Measurements from ENCODE around the gene ZC3H12D.
"Not testable (repeated sequence)": the region's sequence is repeated elsewhere in the genome, so short reads cannot be mapped to it uniquely, and the experiment has no call there.

ZC3H12D gene

DNA sequence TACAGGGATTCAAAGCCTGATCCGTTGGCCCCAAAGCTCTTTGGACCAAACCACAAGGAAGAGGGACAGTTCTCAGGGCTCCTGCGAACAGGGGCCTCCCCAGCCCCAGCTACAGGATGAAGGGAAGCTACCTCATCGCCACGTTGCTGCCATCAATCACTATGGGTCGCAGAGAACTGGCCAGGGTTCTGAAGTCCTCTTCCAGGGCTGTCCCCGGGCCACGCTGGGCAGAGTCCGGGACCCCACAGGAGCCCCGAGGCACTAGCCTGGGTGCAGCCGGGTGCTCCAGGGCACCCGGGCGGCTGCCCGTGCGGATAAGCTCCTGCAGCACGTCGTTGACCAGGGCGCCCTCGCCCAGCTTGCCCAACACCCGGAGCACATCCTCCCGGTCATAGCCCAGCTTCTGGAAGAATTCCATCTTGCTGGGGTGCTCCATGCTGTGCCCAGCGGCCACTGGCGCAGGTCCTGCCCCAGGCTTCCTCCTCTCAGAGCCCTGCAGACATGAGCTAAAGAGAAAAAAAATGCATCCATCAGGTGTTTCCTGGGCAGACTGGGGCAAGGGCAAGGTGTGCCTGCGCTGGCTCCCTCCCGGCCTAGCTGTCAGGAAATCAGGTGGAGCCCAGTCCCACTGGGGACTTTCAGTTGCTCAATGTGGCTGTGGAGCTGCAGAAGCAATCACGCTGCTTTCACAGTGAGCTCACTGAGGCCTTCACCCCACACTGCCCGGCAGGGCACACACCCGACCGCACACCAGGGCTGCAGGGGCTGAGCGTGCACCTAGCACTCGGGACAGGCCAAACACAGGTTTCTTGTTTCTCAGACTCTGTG lies 10.5 kb downstream of the ZC3H12D start:
- Histone ChIP-seq H3K4me1 (peaks cover 98% of the 10 kb centered on the region), H4K20me1 (peaks cover 71% of the 10 kb centered on the region), H3K9ac (no peak overlapping the region), H3K4me2 (peak overlapping the region; percentile 48), H3K27me3 (no peaks in the 10 kb centered on the region), H3K4me3 (no peak overlapping the region), H3K9me3 (peaks cover 8% of the 10 kb centered on the region; the same call in 1 of the 2 replicates), H3K36me3 (peaks cover 89% of the 10 kb centered on the region), H3K27ac (peak overlapping the region; percentile 53)
- TF ChIP-seq Cebpa-rat (IDR thresholded peaks at IDR 0.05): no peak

DNA sequence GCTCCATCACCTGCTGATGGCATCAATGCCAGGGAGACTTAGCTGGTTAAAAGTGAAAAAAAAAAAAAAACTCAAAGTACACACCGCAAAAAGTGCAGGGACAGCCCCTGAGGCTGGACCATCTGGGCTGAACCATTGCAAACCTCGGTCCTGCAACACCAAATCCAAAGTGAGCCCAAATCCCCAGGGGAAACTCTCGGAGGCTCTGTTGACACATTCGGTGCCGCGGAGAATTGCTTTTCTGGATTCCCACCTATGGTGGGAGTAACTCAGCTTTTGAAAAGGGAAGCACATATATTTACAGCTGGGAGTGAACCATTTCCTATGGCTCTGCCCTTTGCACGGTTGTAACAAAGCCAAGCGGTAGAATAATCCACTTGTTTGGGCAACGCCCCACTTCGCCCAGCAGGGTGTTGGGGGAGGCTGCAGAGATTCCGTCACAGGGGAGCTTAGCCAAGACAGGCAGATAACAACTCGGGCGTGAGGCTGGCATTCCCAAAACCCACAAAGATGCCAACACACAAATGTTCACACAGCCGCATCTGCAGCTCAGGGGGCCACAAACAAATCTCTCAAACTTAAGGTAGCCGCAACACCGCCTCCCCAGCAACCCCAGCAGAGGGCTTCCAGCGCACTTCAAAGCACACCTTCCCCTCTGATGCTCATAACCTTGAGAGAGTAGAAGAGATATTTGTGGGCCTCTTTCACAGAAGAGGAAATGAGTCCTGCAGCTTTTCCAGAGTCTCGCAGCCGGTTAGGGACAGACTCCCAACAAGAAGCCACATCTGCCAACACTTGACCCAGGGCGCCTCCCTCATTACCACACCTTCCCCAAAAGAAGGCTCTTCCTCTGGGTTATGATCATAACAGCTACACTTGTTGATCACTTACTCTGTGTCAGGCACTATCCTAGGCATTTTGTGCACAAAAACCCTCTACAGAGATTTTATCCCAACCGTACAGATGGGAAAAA lies 11.4 kb downstream of the ZC3H12D start:
- H3K4me2 ChIP-seq: peak overlapping the region; percentile 9; the same call in 1 of the 2 replicates

DNA sequence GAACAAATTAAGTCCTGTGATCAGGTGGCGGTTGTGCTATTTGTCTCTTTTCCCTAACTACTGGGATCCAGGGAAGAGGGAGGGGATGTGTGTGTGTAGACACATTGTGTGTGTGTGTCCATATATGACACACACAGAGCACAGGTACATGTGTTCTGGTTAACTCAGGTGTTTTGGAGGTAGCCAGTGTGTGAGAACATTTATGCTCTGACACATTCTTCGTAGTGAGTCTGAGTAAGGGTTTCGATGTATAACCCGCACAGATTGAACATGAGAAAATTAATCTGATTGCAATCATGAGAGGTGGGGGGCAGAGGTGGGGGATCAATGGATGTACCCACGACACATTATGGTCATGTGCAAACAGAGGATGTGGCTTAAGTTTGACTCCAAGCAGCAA lies 12.6 kb downstream of the ZC3H12D start:
- H3K9ac ChIP-seq: no peak overlapping the region
- peaks cover 8% of the 10 kb centered on the region; the same call in 1 of the 2 replicates for H3K9me3 ChIP-seq
- no peak overlapping the region for H3K27ac ChIP-seq
- H3K4me2 ChIP-seq: no peak overlapping the region
- no peak for TF ChIP-seq Cebpa-rat (IDR thresholded peaks at IDR 0.05)
- peaks cover 91% of the 10 kb centered on the region for H3K36me3 ChIP-seq
- peaks cover 98% of the 10 kb centered on the region for H3K4me1 ChIP-seq
- no peak overlapping the region for H3K4me3 ChIP-seq
- H3K27me3 ChIP-seq: no peaks in the 10 kb centered on the region
- peaks cover 88% of the 10 kb centered on the region for H4K20me1 ChIP-seq

More for the DNA sequence above, 11.4 kb downstream of the ZC3H12D start:
- H3K9ac ChIP-seq: no peak overlapping the region
- H3K4me3 ChIP-seq: no peak overlapping the region
- TF ChIP-seq Cebpa-rat (IDR thresholded peaks at IDR 0.05): no peak
- H3K27me3 ChIP-seq: no peaks in the 10 kb centered on the region
- H3K4me1 ChIP-seq: peaks cover 98% of the 10 kb centered on the region
- H3K27ac ChIP-seq: no peak overlapping the region; the same call in 1 of the 2 replicates
- H3K36me3 ChIP-seq: peaks cover 92% of the 10 kb centered on the region
- peaks cover 81% of the 10 kb centered on the region for H4K20me1 ChIP-seq
- peaks cover 8% of the 10 kb centered on the region; the same call in 1 of the 2 replicates for H3K9me3 ChIP-seq

DNA sequence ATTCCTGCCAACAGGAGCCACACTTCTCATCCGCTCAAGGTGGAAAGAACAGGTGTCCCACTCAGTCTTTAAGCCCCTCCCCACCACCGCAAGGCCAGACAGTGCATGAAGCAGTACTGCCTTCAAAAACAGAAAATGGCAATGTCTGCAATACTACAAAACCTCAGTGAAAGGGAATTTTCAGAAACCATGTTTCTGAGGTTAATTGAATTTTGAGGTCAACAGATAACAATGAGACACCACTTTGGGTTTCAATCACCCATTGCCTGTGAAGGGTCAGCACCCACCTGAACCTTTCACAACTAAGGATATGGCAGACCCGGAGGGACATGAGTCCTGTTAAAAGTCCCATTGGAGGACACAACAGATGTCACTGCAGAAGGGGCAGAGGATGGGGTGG lies 13.0 kb downstream of the ZC3H12D start:
- H3K9me3 ChIP-seq: peaks cover 8% of the 10 kb centered on the region; the same call in 1 of the 2 replicates
- no peak overlapping the region for H3K9ac ChIP-seq
- peaks cover 91% of the 10 kb centered on the region for H3K36me3 ChIP-seq
- TF ChIP-seq Cebpa-rat (IDR thresholded peaks at IDR 0.05): no peak
- H3K4me1 ChIP-seq: peaks cover 98% of the 10 kb centered on the region
- H3K27me3 ChIP-seq: no peaks in the 10 kb centered on the region
- H3K4me2 ChIP-seq: no peak overlapping the region
- peaks cover 90% of the 10 kb centered on the region for H4K20me1 ChIP-seq
- H3K4me3 ChIP-seq: no peak overlapping the region
- no peak overlapping the region for H3K27ac ChIP-seq

DNA sequence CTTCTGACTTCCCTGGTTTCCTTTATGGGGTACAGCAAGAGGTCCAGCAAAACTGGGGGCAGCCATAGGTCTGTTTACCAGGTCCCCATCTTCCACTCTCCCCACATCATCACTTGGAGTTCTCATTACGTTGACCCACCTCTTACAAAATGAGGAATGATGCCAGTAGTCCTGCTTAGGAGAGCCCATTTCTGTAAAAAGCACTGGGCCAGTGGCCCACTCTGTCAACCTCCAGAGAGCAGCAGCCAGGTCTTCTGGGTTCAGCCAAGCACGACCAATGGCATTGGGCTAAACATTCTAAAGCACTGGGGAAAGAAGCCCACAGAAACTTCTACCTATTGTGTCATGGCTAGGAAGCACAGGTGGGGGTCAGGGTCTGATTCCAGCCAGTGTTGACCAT lies 13.9 kb downstream of the ZC3H12D start:
- Histone ChIP-seq H3K9ac (no peak overlapping the region), H3K4me2 (no peak overlapping the region), H3K27ac (no peak overlapping the region), H4K20me1 (peaks cover 90% of the 10 kb centered on the region), H3K4me3 (no peak overlapping the region), H3K36me3 (peaks cover 82% of the 10 kb centered on the region), H3K27me3 (no peaks in the 10 kb centered on the region), H3K4me1 (peaks cover 98% of the 10 kb centered on the region), H3K9me3 (peaks cover 8% of the 10 kb centered on the region; the same call in 1 of the 2 replicates)
- TF ChIP-seq Cebpa-rat (IDR thresholded peaks at IDR 0.05): no peak

DNA sequence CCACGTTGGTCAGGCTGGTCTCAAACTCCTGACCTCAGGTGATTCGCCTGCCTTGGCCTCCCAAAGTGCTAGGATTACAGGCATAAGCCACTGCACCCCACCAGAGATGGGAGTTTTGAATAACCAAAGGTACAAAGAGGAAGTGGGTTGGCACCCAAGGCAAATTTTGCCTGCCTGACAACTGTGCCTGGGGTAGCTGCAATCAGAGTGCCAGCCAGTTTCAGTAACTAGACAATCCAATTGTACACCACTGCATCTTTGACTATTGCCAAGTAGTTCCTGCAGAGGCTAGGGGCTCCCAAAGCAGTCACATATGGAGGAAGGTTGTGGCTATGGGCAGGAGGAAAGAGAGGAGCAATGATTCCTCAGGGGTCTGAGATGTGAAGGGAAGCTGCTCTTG lies 16.6 kb downstream of the ZC3H12D start:
- Histone ChIP-seq H3K36me3 (peaks cover 74% of the 10 kb centered on the region), H3K4me3 (no peak overlapping the region), H3K9ac (peak overlapping the region; percentile 61; the same call in 1 of the 2 replicates), H3K4me2 (peak overlapping the region; percentile 91), H4K20me1 (peaks cover 89% of the 10 kb centered on the region), H3K27me3 (no peaks in the 10 kb centered on the region), H3K27ac (peak overlapping the region; percentile 76), H3K4me1 (peaks cover 92% of the 10 kb centered on the region), H3K9me3 (peaks cover 8% of the 10 kb centered on the region; the same call in 1 of the 2 replicates)
- no peak for TF ChIP-seq Cebpa-rat (IDR thresholded peaks at IDR 0.05)

DNA sequence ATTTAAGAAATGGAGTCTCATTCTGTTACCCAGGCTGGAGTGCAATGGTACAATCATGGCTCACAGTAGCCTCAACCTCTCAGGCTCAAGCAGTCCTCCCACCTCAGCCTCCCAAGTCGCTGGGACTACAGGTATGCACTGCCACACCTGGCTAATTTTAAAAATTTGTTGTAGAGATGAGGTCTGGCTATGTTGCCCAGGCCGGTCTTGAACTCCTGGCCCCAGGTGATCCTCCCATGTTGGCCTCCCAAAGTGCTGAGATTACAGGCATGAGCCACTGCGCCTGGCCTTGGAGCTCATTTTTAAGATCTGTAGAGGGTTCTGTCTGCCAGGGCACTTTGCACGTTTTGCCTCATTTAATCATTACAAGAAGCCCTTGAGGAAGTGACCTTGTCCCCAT lies 17.5 kb downstream of the ZC3H12D start:
- peaks cover 83% of the 10 kb centered on the region for H4K20me1 ChIP-seq
- 0 out of 2 replicates have a peak overlapping the region, but pooled peaks have one; percentile 14 for H3K4me3 ChIP-seq
- H3K27me3 ChIP-seq: no peaks in the 10 kb centered on the region
- H3K9ac ChIP-seq: 0 out of 2 replicates have a peak overlapping the region, but pooled peaks have one; percentile 50
- H3K36me3 ChIP-seq: peaks cover 74% of the 10 kb centered on the region
- peak overlapping the region; percentile 91 for H3K4me2 ChIP-seq
- TF ChIP-seq Cebpa-rat (IDR thresholded peaks at IDR 0.05): no peak
- peaks cover 83% of the 10 kb centered on the region for H3K4me1 ChIP-seq
- peak overlapping the region; percentile 76 for H3K27ac ChIP-seq
- peaks cover 8% of the 10 kb centered on the region; the same call in 1 of the 2 replicates for H3K9me3 ChIP-seq

DNA sequence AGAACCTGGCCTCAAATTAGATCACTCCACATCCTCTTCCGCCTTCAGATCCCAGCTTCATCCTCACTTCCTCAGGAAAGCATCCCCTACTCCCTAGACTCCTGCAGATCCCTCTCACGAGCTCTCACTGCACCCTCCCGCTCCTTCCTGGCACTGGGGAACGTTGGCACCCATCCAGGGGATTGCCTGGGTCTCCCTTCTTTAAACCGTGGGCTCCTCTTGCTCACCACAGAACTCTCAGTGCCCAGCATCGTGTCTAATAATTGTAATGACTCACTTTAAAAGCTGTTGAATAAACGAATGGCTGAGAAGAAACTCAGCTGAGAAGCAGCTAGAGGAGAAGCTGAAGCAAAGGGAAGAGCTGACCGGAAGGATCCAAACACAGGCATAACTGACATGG lies 20.4 kb downstream of the ZC3H12D start:
- Histone ChIP-seq H3K27ac (peak overlapping the region; percentile 40; the same call in 1 of the 2 replicates), H3K9ac (0 out of 2 replicates have a peak overlapping the region, but pooled peaks have one; percentile 0), H3K36me3 (peaks cover 74% of the 10 kb centered on the region), H3K27me3 (no peaks in the 10 kb centered on the region), H3K4me1 (peaks cover 56% of the 10 kb centered on the region), H3K4me2 (peak overlapping the region; percentile 91), H4K20me1 (peaks cover 71% of the 10 kb centered on the region), H3K9me3 (no peaks in the 10 kb centered on the region; the same call in 1 of the 2 replicates), H3K4me3 (no peak overlapping the region)
- no peak for TF ChIP-seq Cebpa-rat (IDR thresholded peaks at IDR 0.05)

DNA sequence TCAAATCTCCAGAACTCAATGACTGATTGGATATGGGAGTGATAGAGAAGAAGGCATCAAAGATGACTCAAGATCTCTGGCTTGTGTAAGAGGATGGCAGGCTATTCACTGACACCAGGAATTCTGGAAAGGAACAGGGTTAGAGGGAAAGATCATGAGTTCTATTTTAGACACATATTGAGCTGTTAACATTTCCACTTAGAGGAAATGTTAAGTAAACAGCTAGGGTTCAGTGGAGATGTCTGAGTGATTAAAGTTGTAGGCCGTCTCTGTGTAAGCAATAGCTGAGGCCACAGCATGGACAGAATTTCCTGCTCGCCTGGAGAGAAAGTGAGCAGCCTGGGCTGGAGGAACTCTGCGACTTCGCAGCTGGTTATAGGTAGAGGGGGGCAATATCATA lies 21.0 kb downstream of the ZC3H12D start:
- Histone ChIP-seq H3K36me3 (peaks cover 74% of the 10 kb centered on the region), H3K4me2 (peak overlapping the region; percentile 91), H3K9me3 (no peaks in the 10 kb centered on the region), H3K27me3 (no peaks in the 10 kb centered on the region), H3K27ac (0 out of 2 replicates have a peak overlapping the region, but pooled peaks have one; percentile 40), H4K20me1 (peaks cover 65% of the 10 kb centered on the region), H3K4me3 (no peak overlapping the region), H3K9ac (no peak overlapping the region), H3K4me1 (peaks cover 50% of the 10 kb centered on the region)
- TF ChIP-seq Cebpa-rat (IDR thresholded peaks at IDR 0.05): no peak

DNA sequence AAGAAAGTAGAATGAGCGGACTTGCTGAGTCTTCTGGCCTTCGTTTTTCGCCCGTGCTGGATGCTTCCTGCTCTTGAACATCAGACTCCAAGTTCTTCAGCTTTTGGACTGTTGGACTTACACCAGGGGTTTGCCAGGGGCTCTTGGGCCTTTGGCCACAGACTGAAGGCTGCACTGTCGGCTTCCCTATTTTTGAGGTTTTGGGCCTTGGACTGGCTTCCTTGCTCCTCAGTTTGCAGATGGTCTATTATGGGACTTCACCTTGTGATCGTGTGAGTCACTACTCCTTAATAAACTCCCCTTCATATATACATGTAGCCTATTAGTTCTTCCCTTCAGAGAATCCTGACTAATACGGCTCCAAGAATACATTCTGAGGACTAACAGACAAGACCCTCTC lies 22.1 kb downstream of the ZC3H12D start:
- not testable (repeated sequence) for H3K27me3 ChIP-seq, H3K4me2 ChIP-seq, H3K9ac ChIP-seq, H3K4me3 ChIP-seq, H3K9me3 ChIP-seq, H3K27ac ChIP-seq
- H4K20me1 ChIP-seq: peaks cover 65% of the 10 kb centered on the region
- peaks cover 79% of the 10 kb centered on the region for H3K36me3 ChIP-seq
- H3K4me1 ChIP-seq: peaks cover 39% of the 10 kb centered on the region

Measured in BLaER1 (cell line).